Mucosa of descending colon (tissue), 3 donors: ENCODE measurements around the gene EFEMP2. TPM values are rescaled to one million over a fixed set of nuclear protein-coding genes. Genes with fewer than 3 reads are reported as not detected.

ENCODE experiments used
- ATAC-seq: fragments of 200-7000 bp; cut with Tn5 transposase; one replicate; pipeline ENCODE4 v1.9.1; 2020; ENCODE audit warnings: mild to moderate bottlenecking, moderate library complexity
- DNase-seq, 3 donors: peaks; one replicate each; pipeline ENCODE4 v3.0.0-alpha.2; 2020
- H3K36me3 ChIP-seq: fragments of 200-600 bp; one replicate; pipeline ENCODE4 v1.8.0; 2021; ENCODE audit warnings: low read depth, mild to moderate bottlenecking
- H3K4me1 ChIP-seq: fragments of 200-600 bp; one replicate; pipeline ENCODE4 v1.8.0; 2021; ENCODE audit warnings: low read depth, mild to moderate bottlenecking
- H3K4me3 ChIP-seq: fragments of 200-600 bp; one replicate; pipeline ENCODE4 v1.8.0; 2021; ENCODE audit warnings: mild to moderate bottlenecking
- H3K9me3 ChIP-seq: fragments of 200-600 bp; one replicate; pipeline ENCODE4 v1.8.0; 2021; ENCODE audit warnings: mild to moderate bottlenecking
- intact Hi-C, 2 donors: fragments of 100-400 bp; cut with DNase I in 1 of 2; cut with micrococcal nuclease in 1 of 2; formaldehyde crosslinking; loops; one replicate each; pipeline versions ENCODE4 v1.11.0 to v1.11.1; 2022; cut with DNase I, micrococcal nuclease
- total RNA-seq, 3 donors: library from RNA; stranded (reverse); fragmentation: NEBNext Ultra II Directional in 2 of 3; extraction: Animal tissue kit (Norgen Biotek cat#: 25700) in 2 of 3; gene quantifications; one replicate each; pipeline versions ENCODE4 v1.2.1 to v1.2.4, GENCODE V29; 2021 to 2023
- TF ChIP-seq, protein P1 (sequence below): fragments of 200-600 bp; IDR thresholded peaks from one replicate; pipeline ENCODE4 v1.8.0; 2022; ENCODE audit warnings: antibody characterized with exemption, mild to moderate bottlenecking
- donor health status: DM: no; HTN: no; CAD: no; lungs with moderate emphysema.
- donor health status: DM: no; HTN: no; CAD: no.
- donor health status: DM: no; HTN: yes; CAD: no.

EFEMP2 gene
- total RNA-seq, 3 donors from 2014 or later: 11.7 to 67.0 (median 15.3) TPM

DNA sequence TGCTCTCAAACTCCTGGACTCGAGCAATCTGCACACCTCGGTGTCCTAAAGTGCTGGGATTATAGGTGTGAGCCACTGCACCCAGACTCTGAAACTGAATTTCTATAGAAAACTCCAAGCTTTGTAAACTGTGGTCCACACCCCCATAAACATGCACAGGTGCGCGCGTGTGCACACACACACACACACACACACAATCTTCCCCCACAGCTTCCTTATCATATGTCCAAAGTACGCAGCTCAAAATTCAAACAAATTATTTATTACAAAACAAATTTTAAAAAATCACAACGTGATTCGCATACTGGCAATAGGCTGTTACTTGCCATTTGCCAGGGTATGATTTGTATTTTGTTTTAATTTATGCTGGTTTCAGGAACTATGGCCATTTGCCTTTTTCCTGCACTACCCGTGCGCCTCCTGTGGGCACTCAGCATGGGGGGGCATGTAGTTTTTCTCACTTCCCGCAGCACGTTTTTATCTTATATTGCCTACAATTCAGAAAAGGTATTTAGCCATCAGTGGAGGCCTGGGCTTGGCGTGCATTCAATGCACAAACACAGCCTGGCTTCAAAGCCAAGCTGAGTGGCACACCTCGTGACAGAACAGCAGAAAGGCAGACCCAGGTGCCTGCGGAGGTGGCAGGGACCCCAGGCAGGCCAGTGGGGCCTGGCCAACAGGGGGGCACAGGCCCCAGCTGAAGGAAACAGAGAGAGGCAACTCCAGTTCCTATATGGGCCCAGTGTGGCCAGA, 49.6 kb downstream of the EFEMP2 start:
- DNase-seq: peak; percentile 70 to 75 (median 73)
- peak; percentile 62 for ATAC-seq
- intact Hi-C loops: no loop called here

DNA sequence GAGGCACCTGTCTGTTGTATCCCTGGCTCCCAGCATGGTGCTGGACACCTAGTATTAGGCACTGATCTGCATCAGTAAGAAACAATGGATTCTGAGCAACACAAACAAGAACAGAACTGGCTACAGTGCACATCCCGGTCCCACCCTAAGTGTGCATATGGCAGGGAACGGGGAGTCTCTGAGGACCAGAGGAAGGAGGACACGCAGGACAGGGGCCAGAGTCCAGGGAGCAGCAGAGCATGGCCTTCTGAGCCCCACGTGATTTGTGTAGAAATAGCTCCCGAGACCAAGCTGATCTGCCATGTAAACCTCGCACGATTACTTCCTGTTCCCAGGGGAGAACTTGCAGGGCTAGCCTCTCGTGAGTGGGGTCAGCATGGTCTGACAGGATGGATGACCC, 51.5 kb downstream of the EFEMP2 start:
- peak; percentile 70 for ATAC-seq

More for the DNA sequence above, 49.6 kb downstream of the EFEMP2 start:
- Histone ChIP-seq H3K4me3 (no peak overlapping the region), H3K9me3 (no peaks in the 10 kb centered on the region), H3K4me1 (peaks cover 29% of the 10 kb centered on the region), H3K36me3 (no peaks in the 10 kb centered on the region)
- TF ChIP-seq, protein P1, sequence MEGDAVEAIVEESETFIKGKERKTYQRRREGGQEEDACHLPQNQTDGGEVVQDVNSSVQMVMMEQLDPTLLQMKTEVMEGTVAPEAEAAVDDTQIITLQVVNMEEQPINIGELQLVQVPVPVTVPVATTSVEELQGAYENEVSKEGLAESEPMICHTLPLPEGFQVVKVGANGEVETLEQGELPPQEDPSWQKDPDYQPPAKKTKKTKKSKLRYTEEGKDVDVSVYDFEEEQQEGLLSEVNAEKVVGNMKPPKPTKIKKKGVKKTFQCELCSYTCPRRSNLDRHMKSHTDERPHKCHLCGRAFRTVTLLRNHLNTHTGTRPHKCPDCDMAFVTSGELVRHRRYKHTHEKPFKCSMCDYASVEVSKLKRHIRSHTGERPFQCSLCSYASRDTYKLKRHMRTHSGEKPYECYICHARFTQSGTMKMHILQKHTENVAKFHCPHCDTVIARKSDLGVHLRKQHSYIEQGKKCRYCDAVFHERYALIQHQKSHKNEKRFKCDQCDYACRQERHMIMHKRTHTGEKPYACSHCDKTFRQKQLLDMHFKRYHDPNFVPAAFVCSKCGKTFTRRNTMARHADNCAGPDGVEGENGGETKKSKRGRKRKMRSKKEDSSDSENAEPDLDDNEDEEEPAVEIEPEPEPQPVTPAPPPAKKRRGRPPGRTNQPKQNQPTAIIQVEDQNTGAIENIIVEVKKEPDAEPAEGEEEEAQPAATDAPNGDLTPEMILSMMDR: no peak

DNA sequence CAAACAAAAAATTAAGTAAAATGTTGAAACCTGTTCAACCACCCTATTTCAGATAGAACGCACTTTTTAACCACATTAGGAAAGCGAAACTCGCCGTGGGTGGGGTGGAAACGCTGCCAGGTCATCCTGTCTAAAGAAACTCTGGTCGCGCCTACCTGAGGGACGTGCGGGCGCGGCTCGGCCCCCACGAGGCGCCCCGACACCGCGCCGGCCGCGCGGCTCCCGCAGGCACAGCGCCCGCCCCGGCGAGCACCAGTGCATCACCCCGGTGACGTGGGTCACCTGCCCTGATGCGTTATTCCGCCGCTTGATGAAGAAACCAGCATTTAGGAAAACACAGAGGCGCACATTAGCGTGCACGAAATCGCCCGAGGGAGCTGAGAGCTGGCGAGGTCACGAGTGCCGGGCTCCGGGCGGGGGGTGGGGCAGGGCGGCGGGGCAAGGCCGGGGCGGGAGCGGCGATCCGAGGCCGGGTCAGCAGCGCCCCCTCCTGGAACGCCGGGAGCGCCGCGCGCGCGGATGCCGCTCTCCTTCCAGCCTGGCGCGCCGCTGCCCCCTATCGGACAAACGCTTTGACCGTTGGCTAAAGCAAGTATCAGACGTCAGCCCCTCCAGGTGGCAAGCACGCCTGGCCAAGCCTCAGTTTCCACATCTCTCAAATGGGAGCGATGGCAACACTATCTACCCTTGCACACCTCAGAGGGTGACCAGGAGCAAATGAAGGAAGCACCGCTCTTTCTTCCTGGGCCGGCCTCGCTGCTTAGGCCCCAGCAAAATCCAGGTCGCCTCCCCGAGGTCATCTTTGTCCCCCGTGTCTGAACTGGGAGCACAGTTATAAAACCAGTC, 54.5 kb downstream of the EFEMP2 start:
- ATAC-seq: peak; percentile 91
- intact Hi-C loops: loop anchor here in 1 of 2 donors (10.0 kb wide), 1 partner anchor 113 kb away; no protein-coding TSS in a partner anchor
- TF ChIP-seq, protein P1: peak; percentile 99
- H3K4me1 ChIP-seq: peaks cover 23% of the 10 kb centered on the region
- DNase-seq: peak; percentile 95 to 99 (median 98)
- no peaks in the 10 kb centered on the region for H3K9me3 ChIP-seq
- H3K4me3 ChIP-seq: peak overlapping the region; percentile 11
- no peaks in the 10 kb centered on the region for H3K36me3 ChIP-seq

More for the DNA sequence above, 51.5 kb downstream of the EFEMP2 start:
- TF ChIP-seq, protein P1: no peak
- H3K4me3 ChIP-seq: no peak overlapping the region
- intact Hi-C loops: no loop called here
- peak; percentile 68 to 76 (median 69) for DNase-seq
- no peaks in the 10 kb centered on the region for H3K9me3 ChIP-seq
- H3K4me1 ChIP-seq: peaks cover 31% of the 10 kb centered on the region
- H3K36me3 ChIP-seq: no peaks in the 10 kb centered on the region

DNA sequence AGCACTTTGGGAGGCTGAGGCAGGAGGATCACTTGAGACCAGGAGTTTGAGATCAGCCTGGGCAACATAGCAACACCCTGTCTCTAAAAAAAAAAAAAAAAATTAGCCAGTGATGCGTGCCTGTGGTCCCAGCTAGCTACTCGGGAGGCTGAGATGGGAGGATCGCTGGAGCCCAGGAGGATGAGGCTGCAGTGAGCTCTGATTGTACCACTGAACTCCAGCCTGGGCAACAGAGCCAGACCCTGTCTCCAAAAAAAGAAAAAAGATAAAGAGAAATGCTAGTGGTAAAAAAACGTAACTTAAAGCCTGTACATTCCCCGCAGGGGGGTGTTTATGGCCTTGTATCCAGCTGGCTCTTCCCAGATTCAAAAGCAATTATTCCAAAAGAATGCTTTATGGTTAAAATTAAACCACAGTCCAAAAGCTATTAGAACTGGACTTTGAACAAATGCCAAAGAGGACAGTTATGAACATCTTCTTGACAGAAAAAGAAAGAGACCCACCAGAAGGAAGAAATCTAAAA, 55.2 kb downstream of the EFEMP2 start:
- DNase-seq: peak in 1 of 3 donors; percentile 29

DNA sequence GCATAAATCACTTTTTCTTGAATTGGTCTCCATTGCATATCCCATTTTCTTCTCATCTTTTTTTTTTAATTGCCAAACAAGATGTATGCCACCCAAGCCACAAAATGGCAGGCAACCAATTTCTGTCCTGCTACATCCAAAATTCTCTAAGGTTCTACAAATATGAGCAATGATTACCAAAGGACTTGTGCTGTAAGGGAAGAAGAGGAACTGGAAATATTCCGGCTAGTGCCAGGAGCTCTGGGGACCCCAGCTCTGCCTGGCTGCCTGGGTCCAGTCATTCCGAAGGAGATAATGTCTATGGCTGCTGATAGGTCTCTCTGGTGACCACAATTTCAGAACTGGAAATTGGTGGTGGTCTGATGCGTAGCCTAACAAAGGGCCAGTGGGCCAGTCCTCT, 55.9 kb downstream of the EFEMP2 start:
- Histone ChIP-seq H3K9me3 (no peaks in the 10 kb centered on the region), H3K36me3 (no peaks in the 10 kb centered on the region), H3K4me3 (no peak overlapping the region), H3K4me1 (peaks cover 14% of the 10 kb centered on the region)
- ATAC-seq (no peak), DNase-seq (peak in 1 of 3 donors; percentile 8)
- intact Hi-C loops: loop anchor here in 1 of 2 donors (10.0 kb wide), 1 partner anchor 112 kb away; no protein-coding TSS in a partner anchor
- TF ChIP-seq, protein P1: no peak

More for the DNA sequence above, 55.2 kb downstream of the EFEMP2 start:
- ATAC-seq: no peak
- no peaks in the 10 kb centered on the region for H3K9me3 ChIP-seq
- peaks cover 21% of the 10 kb centered on the region for H3K4me1 ChIP-seq
- intact Hi-C loops: loop anchor here in 1 of 2 donors (10.0 kb wide), 1 partner anchor 113 kb away; no protein-coding TSS in a partner anchor
- H3K36me3 ChIP-seq: no peaks in the 10 kb centered on the region
- peak overlapping the region; percentile 11 for H3K4me3 ChIP-seq
- TF ChIP-seq, protein P1: no peak
